CD4-positive, alpha-beta T cell (primary cell): Measurements from ENCODE around the gene FGG. TPM values are rescaled to one million over a fixed set of nuclear protein-coding genes. Genes with fewer than 3 reads are reported as not detected.

Experiments
- ATAC-seq: fragments of 200-7000 bp; cut with Tn5 transposase; one replicate; pipeline ENCODE4 v1.10.0; 2022; ENCODE audit warnings: mild to moderate bottlenecking; ENCODE audit not compliant: poor library complexity
- CTCF ChIA-PET: fragments of 350-600 bp; sonication (Branson Sonifier 250); formaldehyde crosslinking; loops from one replicate; lab custom pipeline; 2021; ENCODE audit warnings: antibody characterized with exemption, inconsistent platforms; lab: Charles Lee
- POLR2A ChIA-PET: fragments of 350-600 bp; sonication (Branson Sonifier 250); formaldehyde crosslinking; loops from one replicate; lab custom pipeline; 2021; ENCODE audit warnings: antibody characterized with exemption, inconsistent platforms; lab: Charles Lee
- DNase-seq, 14 experiments: peaks; one replicate each; pipeline ENCODE4 v3.0.0-alpha.2; 2013 to 2020; ENCODE audit warnings: mixed read lengths in 2 of 14
- H3K27ac ChIP-seq, 2 donors: one replicate each; pipeline versions ENCODE4 v1.5.1 to v1.7.0; 2013; ENCODE audit warnings: low read length in 2 of 2, low read depth in 1 of 2, mild to moderate bottlenecking in 1 of 2
- H3K27me3 ChIP-seq, 2 experiments: 1 replicate in 1 of 2; 2 replicates in 1 of 2; pipeline versions ENCODE4 v1.6.1 to v1.7.0; 2013; ENCODE audit warnings: low read length in 2 of 2, control low read depth in 1 of 2, mild to moderate bottlenecking in 1 of 2, moderate library complexity in 1 of 2; ENCODE audit not compliant: insufficient read depth in 2 of 2, control insufficient read depth in 1 of 2
- H3K36me3 ChIP-seq: one replicate; pipeline ENCODE4 v1.6.1; 2013; ENCODE audit warnings: low read length, control low read depth; ENCODE audit not compliant: insufficient read depth
- H3K4me1 ChIP-seq: one replicate; pipeline ENCODE4 v1.6.1; 2013; ENCODE audit warnings: low read length, control low read depth; ENCODE audit not compliant: insufficient read depth
- H3K4me3 ChIP-seq: one replicate; pipeline ENCODE4 v1.5.1; 2013; ENCODE audit warnings: mild to moderate bottlenecking, low read length, moderate library complexity
- H3K9me3 ChIP-seq, 2 experiments: 1 replicate in 1 of 2; 2 replicates in 1 of 2; pipeline versions ENCODE4 v1.6.1 to v1.7.0; 2013; ENCODE audit warnings: low read length in 2 of 2, mild to moderate bottlenecking in 2 of 2, control low read depth in 1 of 2, moderate library complexity in 1 of 2; ENCODE audit not compliant: control insufficient read depth in 1 of 2, insufficient read depth in 1 of 2
- H3K27ac Mint-ChIP-seq: one replicate; pipeline ENCODE4 v1.8.0; 2020; ENCODE audit warnings: mixed read lengths
- H3K27me3 Mint-ChIP-seq: one replicate; pipeline ENCODE4 v1.8.0; 2021; ENCODE audit warnings: mixed read lengths
- H3K36me3 Mint-ChIP-seq: one replicate; pipeline ENCODE4 v1.8.0; 2021; ENCODE audit warnings: low read depth, mixed read lengths
- H3K4me1 Mint-ChIP-seq: one replicate; pipeline ENCODE4 v1.8.0; 2021; ENCODE audit warnings: low read depth, mixed read lengths
- H3K4me3 Mint-ChIP-seq: one replicate; pipeline ENCODE4 v1.8.0; 2020; ENCODE audit warnings: mild to moderate bottlenecking, mixed read lengths
- H3K9me3 Mint-ChIP-seq: one replicate; pipeline ENCODE4 v1.8.0; 2020; ENCODE audit warnings: mixed read lengths
- CTCF ChIP-seq: fragments of 200-600 bp; IDR thresholded peaks from one replicate; pipeline ENCODE4 v1.8.0; 2022; ENCODE audit warnings: antibody characterized with exemption, mild to moderate bottlenecking
- intact Hi-C, 2 experiments: fragments of 100-400 bp; cut with DNase I in 1 of 2; cut with micrococcal nuclease in 1 of 2; formaldehyde crosslinking; loops; one replicate each; pipeline versions ENCODE4 v1.15.1 to v1.9.0; 2023 to 2025; cut with DNase I, micrococcal nuclease
- total RNA-seq, 174 experiments: library from RNA in 2 of 174; stranded (reverse) in 2 of 174; gene quantifications; one replicate each; pipeline ENCODE4 v1.2.3 and lab custom pipeline; 2021 to 2026

The FGG gene
- total RNA-seq, 2 experiments from 2014 or later = not detected

- H3K27me3 Mint-ChIP-seq = peaks cover 23% of the 10 kb centered on the region
- H3K4me3 Mint-ChIP-seq = no peak overlapping the region
- Histone ChIP-seq H3K9me3 (no peaks in the 10 kb centered on the region), H3K36me3 (no peaks in the 10 kb centered on the region), H3K4me3 (no peak overlapping the region), H3K4me1 (no peaks in the 10 kb centered on the region), H3K27me3 (peaks cover 0 to 13% of the 10 kb centered on the region in 2 experiments), H3K27ac (no peak overlapping the region)
- intact Hi-C loops = loop anchor here in 1 of 2 experiments (2.0 to 10.0 kb wide), 2 partner anchors 67 to 835 kb away; partner anchors contain the start of gene SFRP2
- H3K4me1 Mint-ChIP-seq = no peaks in the 10 kb centered on the region
- no peak overlapping the region for H3K27ac Mint-ChIP-seq
- ChIA-PET CTCF (interaction anchor here (1.1 kb wide), 1 partner anchor 25 kb away, joined by 3 read pairs; no protein-coding TSS in a partner anchor), POLR2A (no interaction called here)
- ATAC-seq (no peak), DNase-seq (no peak)
- no peaks in the 10 kb centered on the region for H3K36me3 Mint-ChIP-seq
- no peaks in the 10 kb centered on the region for H3K9me3 Mint-ChIP-seq
- no peak for TF ChIP-seq CTCF
Observed at GRCh38 chr4:154620111-154620510, 7.7 kb upstream of the FGG start.

- ATAC-seq = peak; percentile 65
- no peaks in the 10 kb centered on the region for H3K4me1 ChIP-seq
- DNase-seq = peak in 13 of 14 experiments; percentile 3 to 63 (median 31)
- peaks cover 0 to 15% of the 10 kb centered on the region in 2 experiments for H3K27me3 ChIP-seq
- CTCF ChIA-PET = interaction anchor here (1.1 to 1.5 kb wide), 3 partner anchors 24 to 68 kb away, joined by 3 to 7 read pairs (median 7); partner anchors contain the start of gene PLRG1
- no peaks in the 10 kb centered on the region for H3K36me3 ChIP-seq
- Mint-ChIP-seq H3K36me3 (no peaks in the 10 kb centered on the region), H3K4me3 (no peak overlapping the region), H3K27ac (no peak overlapping the region), H3K27me3 (peaks cover 14% of the 10 kb centered on the region), H3K4me1 (no peaks in the 10 kb centered on the region), H3K9me3 (no peaks in the 10 kb centered on the region)
- POLR2A ChIA-PET = interaction anchor here (1.1 kb wide), 2 partner anchors 66 to 68 kb away, joined by 3 to 4 read pairs; no protein-coding TSS in a partner anchor
- no peak overlapping the region for H3K4me3 ChIP-seq
- TF ChIP-seq CTCF = peak; percentile 39
- intact Hi-C loops = loop anchor here in 1 of 2 experiments (1.0 kb wide), 1 partner anchor 67 kb away; no protein-coding TSS in a partner anchor
- H3K27ac ChIP-seq = no peak overlapping the region
- H3K9me3 ChIP-seq = no peaks in the 10 kb centered on the region
Observed at GRCh38 chr4:154618708-154619315, 6.4 kb upstream of the FGG start.

GRCh38 chr4:154617820-154618317 is 5.4 kb upstream of the FGG start:
- no peak for DNase-seq
- Histone ChIP-seq H3K27ac (no peak overlapping the region), H3K9me3 (no peaks in the 10 kb centered on the region), H3K27me3 (peaks cover 0 to 13% of the 10 kb centered on the region in 2 experiments), H3K4me3 (no peak overlapping the region), H3K36me3 (no peaks in the 10 kb centered on the region), H3K4me1 (no peaks in the 10 kb centered on the region)
- no peak for TF ChIP-seq CTCF
- H3K4me3 Mint-ChIP-seq = no peak overlapping the region
- H3K9me3 Mint-ChIP-seq = no peaks in the 10 kb centered on the region
- POLR2A ChIA-PET = no interaction called here
- peaks cover 17% of the 10 kb centered on the region for H3K27me3 Mint-ChIP-seq
- intact Hi-C loops = loop anchor here in 1 of 2 experiments (1.0 kb wide), 1 partner anchor 66 kb away; no protein-coding TSS in a partner anchor
- H3K36me3 Mint-ChIP-seq = no peaks in the 10 kb centered on the region
- CTCF ChIA-PET = interaction anchor here (1.5 kb wide), 1 partner anchor 66 kb away, joined by 7 read pairs; no protein-coding TSS in a partner anchor
- no peak for ATAC-seq
- H3K27ac Mint-ChIP-seq = no peak overlapping the region
- H3K4me1 Mint-ChIP-seq = no peaks in the 10 kb centered on the region
